ENCODE data around the gene MSRB3. TPM values are rescaled to one million over a fixed set of nuclear protein-coding genes. Genes with fewer than 3 reads are reported as not detected.
"Not testable (repeated sequence)": the region's sequence is repeated elsewhere in the genome, so short reads cannot be mapped to it uniquely, and the experiment has no call there.

Gene MSRB3
- total RNA-seq, 2 experiments from 2014 or later = not detected

DNA sequence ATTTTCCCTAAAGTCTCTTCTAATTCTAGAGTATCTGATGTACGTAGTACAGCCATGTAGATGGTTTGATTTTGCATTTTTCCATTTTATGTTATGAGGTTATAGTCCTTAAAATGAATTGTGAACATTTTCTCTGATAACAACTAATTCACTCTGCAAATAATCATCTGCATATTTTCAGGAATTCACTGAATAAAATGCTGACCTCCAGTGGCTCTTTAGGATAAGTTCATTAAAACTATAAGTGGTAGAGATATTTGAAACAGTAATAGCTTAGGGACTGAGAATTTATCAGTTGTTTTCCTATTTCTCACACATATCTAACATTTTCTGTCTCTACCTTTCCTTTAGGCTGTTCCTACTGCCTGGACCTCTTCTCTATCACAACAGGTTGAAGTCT is 4.4 kb downstream of the MSRB3 start:
- no peak overlapping the region for H3K27ac Mint-ChIP-seq

DNA sequence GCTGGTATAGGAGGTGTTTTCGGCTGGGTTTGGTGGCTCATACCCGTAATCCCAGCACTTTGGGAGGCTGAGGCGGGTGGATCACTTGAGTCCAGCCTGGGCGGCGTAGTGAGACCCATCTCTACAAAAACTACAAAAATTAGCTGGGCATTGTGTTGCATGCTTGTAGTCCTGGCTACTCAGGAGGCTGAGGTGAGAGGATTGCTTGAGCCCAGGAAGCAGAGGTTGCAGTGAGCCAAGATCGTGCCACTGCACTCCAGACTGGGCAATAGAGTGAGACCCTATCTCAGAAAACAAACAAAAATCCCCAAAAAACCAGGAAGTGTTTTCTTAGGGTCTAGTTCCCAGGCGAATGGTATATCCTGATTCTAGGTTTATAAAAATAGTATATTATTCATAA is 7.0 kb downstream of the MSRB3 start:
- POLR2A ChIA-PET; H3K9me3 Mint-ChIP-seq; CTCF ChIA-PET; intact Hi-C loops (cut with micrococcal nuclease); ATAC-seq; H3K4me1 Mint-ChIP-seq (ENCODE audit: low read depth); H3K4me3 Mint-ChIP-seq; DNase-seq; H3K36me3 Mint-ChIP-seq (ENCODE audit: low read depth); H3K27ac Mint-ChIP-seq: not testable (repeated sequence)
- H3K27me3 Mint-ChIP-seq = peaks cover 25% of the 10 kb centered on the region

More for the DNA sequence above, 4.4 kb downstream of the MSRB3 start:
- POLR2A ChIA-PET = no interaction called here
- intact Hi-C loops (cut with micrococcal nuclease) = no loop called here
- no peak for DNase-seq
- ATAC-seq = no peak
- Mint-ChIP-seq H3K27me3 (peaks cover 39% of the 10 kb centered on the region), H3K4me1 (ENCODE audit: low read depth) (peaks cover 3% of the 10 kb centered on the region), H3K4me3 (no peak overlapping the region), H3K9me3 (no peaks in the 10 kb centered on the region), H3K36me3 (ENCODE audit: low read depth) (no peaks in the 10 kb centered on the region)
- CTCF ChIA-PET = no interaction called here
- TF ChIP-seq, protein P1, sequence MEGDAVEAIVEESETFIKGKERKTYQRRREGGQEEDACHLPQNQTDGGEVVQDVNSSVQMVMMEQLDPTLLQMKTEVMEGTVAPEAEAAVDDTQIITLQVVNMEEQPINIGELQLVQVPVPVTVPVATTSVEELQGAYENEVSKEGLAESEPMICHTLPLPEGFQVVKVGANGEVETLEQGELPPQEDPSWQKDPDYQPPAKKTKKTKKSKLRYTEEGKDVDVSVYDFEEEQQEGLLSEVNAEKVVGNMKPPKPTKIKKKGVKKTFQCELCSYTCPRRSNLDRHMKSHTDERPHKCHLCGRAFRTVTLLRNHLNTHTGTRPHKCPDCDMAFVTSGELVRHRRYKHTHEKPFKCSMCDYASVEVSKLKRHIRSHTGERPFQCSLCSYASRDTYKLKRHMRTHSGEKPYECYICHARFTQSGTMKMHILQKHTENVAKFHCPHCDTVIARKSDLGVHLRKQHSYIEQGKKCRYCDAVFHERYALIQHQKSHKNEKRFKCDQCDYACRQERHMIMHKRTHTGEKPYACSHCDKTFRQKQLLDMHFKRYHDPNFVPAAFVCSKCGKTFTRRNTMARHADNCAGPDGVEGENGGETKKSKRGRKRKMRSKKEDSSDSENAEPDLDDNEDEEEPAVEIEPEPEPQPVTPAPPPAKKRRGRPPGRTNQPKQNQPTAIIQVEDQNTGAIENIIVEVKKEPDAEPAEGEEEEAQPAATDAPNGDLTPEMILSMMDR (IDR thresholded peaks at IDR 0.05) = no peak

- no peaks in the 10 kb centered on the region for H3K4me1 Mint-ChIP-seq (ENCODE audit: low read depth)
- no peak overlapping the region for H3K4me3 Mint-ChIP-seq
- TF ChIP-seq, protein P1 (IDR thresholded peaks at IDR 0.05) = no peak
- no peak for DNase-seq
- ATAC-seq = no peak
- intact Hi-C loops (cut with micrococcal nuclease) = no loop called here
- POLR2A ChIA-PET = no interaction called here
- H3K27me3 Mint-ChIP-seq = peaks cover 14% of the 10 kb centered on the region
- CTCF ChIA-PET = no interaction called here
- H3K27ac Mint-ChIP-seq = no peak overlapping the region
- no peaks in the 10 kb centered on the region for H3K9me3 Mint-ChIP-seq
- H3K36me3 Mint-ChIP-seq (ENCODE audit: low read depth) = no peaks in the 10 kb centered on the region
These were observed 8.9 kb downstream of the MSRB3 start for GRCh38 chr12:65287426-65287825.

GRCh38 chr12:65292241-65292640 is 13.8 kb downstream of the MSRB3 start:
- ChIA-PET POLR2A (interaction anchor here (0.5 kb wide), 1 partner anchor 195 kb away, joined by 3 read pairs; no protein-coding TSS in a partner anchor), CTCF (no interaction called here)
- intact Hi-C loops (cut with micrococcal nuclease) = no loop called here
- H3K4me1 Mint-ChIP-seq (ENCODE audit: low read depth) = no peaks in the 10 kb centered on the region
- H3K9me3 Mint-ChIP-seq = peaks cover 2% of the 10 kb centered on the region
- H3K36me3 Mint-ChIP-seq (ENCODE audit: low read depth) = no peaks in the 10 kb centered on the region
- ATAC-seq = no peak
- H3K4me3 Mint-ChIP-seq = no peak overlapping the region
- peaks cover 10% of the 10 kb centered on the region for H3K27me3 Mint-ChIP-seq
- TF ChIP-seq, protein P1 (IDR thresholded peaks at IDR 0.05) = no peak
- no peak for DNase-seq
- no peak overlapping the region for H3K27ac Mint-ChIP-seq

DNA sequence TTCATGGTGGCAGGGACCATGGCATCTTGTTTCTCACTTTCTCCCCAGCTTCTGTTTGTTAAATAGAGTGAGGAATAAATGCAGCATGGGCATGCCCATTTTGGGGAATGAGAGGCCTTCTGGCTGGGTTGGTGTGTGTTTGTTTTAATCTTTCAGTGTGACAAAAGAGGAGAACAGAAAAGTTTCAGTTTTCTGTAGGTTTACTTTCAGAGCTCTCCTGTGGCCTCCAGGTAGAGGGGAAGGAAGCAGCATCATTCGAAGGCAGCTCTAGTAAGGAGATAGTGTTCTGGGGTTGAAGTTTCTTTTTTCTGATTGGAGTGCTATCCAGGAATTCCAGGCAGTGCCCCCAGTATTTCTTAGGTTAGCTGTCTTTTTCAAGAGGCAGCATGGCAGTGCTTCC is 15.3 kb downstream of the MSRB3 start:
- Mint-ChIP-seq H3K27ac (no peak overlapping the region), H3K4me3 (no peak overlapping the region), H3K4me1 (ENCODE audit: low read depth) (no peaks in the 10 kb centered on the region), H3K36me3 (ENCODE audit: low read depth) (no peaks in the 10 kb centered on the region), H3K27me3 (peaks cover 8% of the 10 kb centered on the region), H3K9me3 (peaks cover 2% of the 10 kb centered on the region)
- DNase-seq (no peak), ATAC-seq (no peak)
- TF ChIP-seq, protein P1 (IDR thresholded peaks at IDR 0.05) = no peak
- intact Hi-C loops (cut with micrococcal nuclease) = no loop called here
- ChIA-PET CTCF (interaction anchor here (0.7 kb wide), 1 partner anchor 809 kb away, joined by 3 read pairs; no protein-coding TSS in a partner anchor), POLR2A (no interaction called here)

Data from activated CD8-positive, alpha-beta T cell treated with anti-CD3 and anti-CD28 coated beads for 36 hours (primary cell).